ENCODE data around the gene BTBD6. TPM values are rescaled to one million over a fixed set of nuclear protein-coding genes. Genes with fewer than 3 reads are reported as not detected.
A peak's percentile ranks its signal among the peaks of the same experiment; 100 is the strongest.
"Not testable (repeated sequence)": the region's sequence is repeated elsewhere in the genome, so short reads cannot be mapped to it uniquely, and the experiment has no call there.

Gene BTBD6
- total RNA-seq, 3 donors from 2014 or later, result 45.7 to 55.8 (median 46.7) TPM

DNA sequence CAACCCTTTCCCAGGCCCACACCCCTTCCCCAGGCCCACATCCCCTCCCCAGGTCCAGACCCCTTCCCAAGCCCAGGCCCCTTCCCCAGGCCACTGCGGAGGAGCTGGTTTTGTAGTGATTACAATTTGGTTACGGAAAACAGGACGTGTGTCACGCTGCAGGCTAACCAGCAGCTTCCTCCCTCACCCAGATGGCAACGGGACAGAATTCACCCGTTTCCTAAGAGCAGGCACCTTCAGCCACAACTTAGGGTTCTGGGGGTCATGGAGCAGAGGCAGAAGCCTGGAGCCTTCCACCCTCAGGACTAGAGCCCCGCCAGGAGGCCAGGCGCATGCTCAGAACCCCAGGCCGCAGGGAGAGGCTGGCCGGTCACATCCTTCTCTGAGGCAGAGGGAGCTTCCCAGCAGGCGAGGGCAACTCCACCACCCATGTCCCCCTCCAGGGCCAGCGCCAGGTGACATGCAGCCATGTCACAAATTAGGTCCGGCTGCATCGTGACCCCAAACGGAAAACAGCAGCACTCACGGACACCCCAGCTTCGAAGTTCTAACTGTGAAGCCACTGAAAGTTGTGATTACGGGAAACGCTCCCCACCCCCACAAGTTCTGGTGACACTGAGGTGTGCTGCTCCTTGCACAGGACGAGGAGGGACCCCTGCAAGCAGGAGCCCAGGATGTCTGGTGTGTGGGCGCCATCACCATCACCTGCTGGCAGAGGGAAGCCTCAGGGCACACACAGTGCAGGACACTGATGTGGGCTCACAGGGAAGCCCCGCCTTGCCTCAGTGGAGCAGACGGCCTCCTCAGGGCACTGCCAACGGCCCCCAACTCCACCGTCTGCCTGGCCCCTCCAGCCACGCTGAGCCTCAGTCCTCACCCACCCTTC, 44.7 kb downstream of the BTBD6 start:
- Histone ChIP-seq H3K9me3 (no peaks in the 10 kb centered on the region), H3K4me3 (no peak overlapping the region), H3K4me1 (ENCODE audit: low read depth) (peaks cover 3% of the 10 kb centered on the region), H3K36me3 (ENCODE audit: low read depth) (no peaks in the 10 kb centered on the region)
- TF ChIP-seq, protein P1, sequence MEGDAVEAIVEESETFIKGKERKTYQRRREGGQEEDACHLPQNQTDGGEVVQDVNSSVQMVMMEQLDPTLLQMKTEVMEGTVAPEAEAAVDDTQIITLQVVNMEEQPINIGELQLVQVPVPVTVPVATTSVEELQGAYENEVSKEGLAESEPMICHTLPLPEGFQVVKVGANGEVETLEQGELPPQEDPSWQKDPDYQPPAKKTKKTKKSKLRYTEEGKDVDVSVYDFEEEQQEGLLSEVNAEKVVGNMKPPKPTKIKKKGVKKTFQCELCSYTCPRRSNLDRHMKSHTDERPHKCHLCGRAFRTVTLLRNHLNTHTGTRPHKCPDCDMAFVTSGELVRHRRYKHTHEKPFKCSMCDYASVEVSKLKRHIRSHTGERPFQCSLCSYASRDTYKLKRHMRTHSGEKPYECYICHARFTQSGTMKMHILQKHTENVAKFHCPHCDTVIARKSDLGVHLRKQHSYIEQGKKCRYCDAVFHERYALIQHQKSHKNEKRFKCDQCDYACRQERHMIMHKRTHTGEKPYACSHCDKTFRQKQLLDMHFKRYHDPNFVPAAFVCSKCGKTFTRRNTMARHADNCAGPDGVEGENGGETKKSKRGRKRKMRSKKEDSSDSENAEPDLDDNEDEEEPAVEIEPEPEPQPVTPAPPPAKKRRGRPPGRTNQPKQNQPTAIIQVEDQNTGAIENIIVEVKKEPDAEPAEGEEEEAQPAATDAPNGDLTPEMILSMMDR (IDR thresholded peaks at IDR 0.05), result no peak
- intact Hi-C loops (cut with DNase I, micrococcal nuclease), result no loop called here
- DNase-seq (no peak), ATAC-seq (peak; percentile 28)

DNA sequence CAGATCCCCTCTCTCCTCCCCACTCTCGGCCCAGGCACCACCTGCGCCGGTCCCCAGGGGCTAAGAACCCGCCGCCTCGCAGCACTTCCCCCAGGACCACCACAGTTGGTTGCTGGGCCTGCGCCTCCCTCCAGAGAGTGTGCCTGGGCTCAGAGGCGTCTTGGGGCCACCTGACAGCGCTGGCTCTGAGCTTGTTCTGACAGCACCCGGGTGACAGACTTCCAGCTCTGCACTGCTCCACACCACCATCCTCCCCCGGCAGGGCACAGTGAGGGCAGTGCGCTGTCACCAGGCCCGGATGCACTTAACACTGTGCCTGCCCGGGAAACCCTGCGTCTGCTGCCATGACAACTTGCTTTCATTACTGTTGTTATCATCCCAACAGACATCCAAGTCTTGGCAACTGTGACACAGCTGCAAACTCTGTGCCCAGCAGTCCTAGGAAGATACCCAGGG, 45.8 kb downstream of the BTBD6 start:
- intact Hi-C loops (cut with DNase I, micrococcal nuclease), result no loop called here
- no peaks in the 10 kb centered on the region for H3K9me3 ChIP-seq
- no peak overlapping the region for H3K4me3 ChIP-seq
- TF ChIP-seq, protein P1 (IDR thresholded peaks at IDR 0.05), result no peak
- DNase-seq (no peak), ATAC-seq (peak; percentile 78)
- no peaks in the 10 kb centered on the region for H3K36me3 ChIP-seq (ENCODE audit: low read depth)
- H3K4me1 ChIP-seq (ENCODE audit: low read depth), result peaks cover 8% of the 10 kb centered on the region

DNA sequence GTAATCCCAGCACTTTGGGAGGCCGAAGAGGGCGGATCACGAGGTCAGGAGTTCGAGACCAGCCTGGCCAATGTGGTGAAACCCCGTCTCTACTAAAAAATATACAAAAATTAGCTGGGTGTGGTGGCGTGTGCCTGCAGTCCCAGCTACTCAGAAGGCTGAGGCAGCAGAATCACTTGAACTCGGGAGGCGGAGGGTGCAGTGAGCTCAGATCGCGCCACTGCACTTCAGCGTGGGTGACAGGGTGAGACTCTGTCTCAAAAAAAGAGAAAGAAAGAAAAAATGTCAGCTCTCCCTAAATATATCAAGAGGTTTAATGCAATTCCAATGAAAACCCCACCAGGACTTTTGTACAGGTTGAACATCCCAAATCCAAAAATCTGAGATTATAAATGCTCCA, 49.0 kb downstream of the BTBD6 start:
- DNase-seq; ATAC-seq; H3K4me3 ChIP-seq; intact Hi-C loops (cut with DNase I, micrococcal nuclease); H3K36me3 ChIP-seq (ENCODE audit: low read depth); H3K9me3 ChIP-seq: not testable (repeated sequence)
- H3K4me1 ChIP-seq (ENCODE audit: low read depth), result peaks cover 16% of the 10 kb centered on the region

DNA sequence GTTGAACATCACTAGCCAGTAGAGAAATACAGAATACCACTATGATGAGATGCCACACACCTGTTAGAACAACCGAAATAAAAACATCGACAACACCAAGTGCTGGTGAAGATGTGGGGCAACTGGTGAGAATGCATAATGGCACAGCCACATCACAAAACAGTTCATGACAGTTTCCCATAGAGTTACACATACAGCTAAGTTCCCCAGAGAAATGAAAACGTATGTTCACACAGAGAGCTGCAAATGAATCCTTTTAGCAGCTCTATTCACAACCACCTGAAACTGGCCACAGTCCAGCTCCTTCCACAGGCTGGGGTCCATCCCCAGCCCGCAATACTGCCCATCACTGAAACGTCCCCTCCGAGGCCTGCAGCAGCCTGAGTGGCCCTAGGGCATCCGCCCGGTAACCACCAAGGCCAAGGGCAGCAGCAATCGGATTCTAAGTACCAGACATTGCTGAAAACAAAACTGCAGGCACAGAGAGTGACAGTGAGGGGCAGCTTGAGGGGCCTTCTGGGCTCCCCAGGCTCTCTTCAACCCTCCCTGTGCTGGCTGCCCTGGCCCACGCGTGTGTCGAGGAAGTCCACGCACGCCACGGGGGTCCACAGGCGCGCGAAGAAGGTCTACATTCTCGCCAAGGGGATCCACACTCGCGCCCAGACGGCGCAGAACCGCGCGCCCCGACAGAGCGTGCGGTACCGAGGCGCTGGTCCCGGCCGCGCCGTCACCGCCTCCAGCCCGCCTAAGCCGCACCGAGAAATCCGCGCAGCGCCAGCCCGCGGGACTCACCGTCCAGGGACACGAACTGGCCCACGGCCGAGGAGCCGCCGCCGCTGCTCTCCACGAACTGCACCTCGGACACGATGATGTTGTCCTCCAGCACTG, 51.6 kb downstream of the BTBD6 start:
- Histone ChIP-seq H3K4me3 (peak overlapping the region; percentile 68), H3K9me3 (no peaks in the 10 kb centered on the region), H3K4me1 (ENCODE audit: low read depth) (peaks cover 13% of the 10 kb centered on the region), H3K36me3 (ENCODE audit: low read depth) (no peaks in the 10 kb centered on the region)
- intact Hi-C loops (cut with DNase I, micrococcal nuclease), result no loop called here
- TF ChIP-seq, protein P1 (IDR thresholded peaks at IDR 0.05), result no peak
- DNase-seq (peak in 2 of 3 donors; percentile 45 to 74), ATAC-seq (peak; percentile 1)

Other genes starting within 250 kb of the BTBD6 start
- 1 to 10 TPM; 4.3 to 8.7 (median 5.6) TPM for gene CDCA4, start 227.4 kb upstream of the BTBD6 start, total RNA-seq
- 1 to 10 TPM; 1.7 to 4.0 (median 3.1) TPM for gene GPR132, start 183.1 kb upstream of the BTBD6 start, total RNA-seq
- gene JAG2, start 79.8 kb upstream of the BTBD6 start, total RNA-seq, result 1 to 10 TPM; 5.6 to 8.2 (median 5.7) TPM
- 10 to 100 TPM; 26.9 to 46.7 (median 37.9) TPM for gene NUDT14, start 67.2 kb upstream of the BTBD6 start, total RNA-seq
- 10 to 100 TPM; 27.4 to 40.1 (median 34.2) TPM for gene BRF1, start 52.5 kb downstream of the BTBD6 start, total RNA-seq
- gene PACS2, start 66.2 kb downstream of the BTBD6 start, total RNA-seq, result 10 to 100 TPM; 71.7 to 84.3 (median 78.9) TPM
- gene TEX22, start 150.0 kb downstream of the BTBD6 start, total RNA-seq, result 1 to 10 TPM in 1 of 3 donors, under 1 TPM in 2; 0.84 to 2.0 (median 0.95) TPM
- 100 to 1,000 TPM in 1 of 3 donors, 10 to 100 TPM in 2; 76.4 to 105 (median 79.7) TPM for gene MTA1, start 171.3 kb downstream of the BTBD6 start, total RNA-seq
- 10 to 100 TPM; 10.0 to 41.6 (median 23.5) TPM for gene CRIP2, start 226.3 kb downstream of the BTBD6 start, total RNA-seq
- 100 to 1,000 TPM in 2 of 3 donors, 10 to 100 TPM in 1; 41.3 to 144 (median 142) TPM for gene CRIP1, start 238.4 kb downstream of the BTBD6 start, total RNA-seq
- 10 to 100 TPM; 11.8 to 23.9 (median 21.8) TPM for gene TEDC1, start 242.7 kb downstream of the BTBD6 start, total RNA-seq